Peyer's patch (tissue), 4 donors: ENCODE measurements around the gene PLXNA2. TPM values are rescaled to one million over a fixed set of nuclear protein-coding genes. Genes with fewer than 3 reads are reported as not detected.
A peak's percentile ranks its signal among the peaks of the same experiment; 100 is the strongest.

Experiments used
- DNase-seq, 3 donors: peaks; one replicate each; pipeline ENCODE4 v3.0.0-alpha.2; 2017 to 2019
- H3K27ac ChIP-seq, 4 donors: fragments of 200-600 bp; sonication (generic); one replicate each; pipeline ENCODE4 v1.5.1; 2016 to 2019
- H3K27me3 ChIP-seq, 2 donors: fragments of 200-600 bp; sonication (generic); one replicate each; pipeline ENCODE4 v1.5.1; 2019
- H3K36me3 ChIP-seq, 3 donors: fragments of 200-600 bp; sonication (generic); one replicate each; pipeline ENCODE4 v1.5.1; 2016 to 2019
- H3K4me1 ChIP-seq, 4 donors: fragments of 200-600 bp; sonication (generic); one replicate each; pipeline ENCODE4 v1.5.1; 2016 to 2019
- H3K4me3 ChIP-seq, 4 donors: fragments of 200-600 bp; sonication (generic); 1 replicate in 3 of 4; 2 replicates in 1 of 4; pipeline ENCODE4 v1.5.1; 2016 to 2019; ENCODE audit warnings: mild to moderate bottlenecking in 1 of 4
- H3K9me3 ChIP-seq, 4 donors: fragments of 200-600 bp; sonication (generic); one replicate each; pipeline ENCODE4 v1.5.1; 2016 to 2019; ENCODE audit warnings: mild to moderate bottlenecking in 1 of 4
- POLR2A ChIP-seq, 2 donors: fragments of 450-650 bp; IDR thresholded peaks; one replicate each; pipeline ENCODE4 v1.5.1; 2017; ENCODE audit warnings: antibody characterized with exemption in 2 of 2, mild to moderate bottlenecking in 2 of 2, moderate library complexity in 2 of 2
- total RNA-seq, 4 donors: library from RNA; depleted of rRNA; stranded (reverse); fragments of >200 nt; gene quantifications; one replicate each; pipeline ENCODE4 v1.1.0, GENCODE V29; 2016
- TF ChIP-seq, protein P1 (sequence below), 6 experiments: fragments of 450-650 bp in 4 of 6; fragments of 200-600 bp in 2 of 6; sonication (generic) in 1 of 6; IDR thresholded peaks; one replicate each; pipeline ENCODE4 v1.5.1; 2017 to 2019; ENCODE audit warnings: antibody characterized with exemption in 6 of 6, mild to moderate bottlenecking in 3 of 6, moderate library complexity in 1 of 6

Gene PLXNA2
- total RNA-seq, 4 donors from 2014 or later = 51.5 to 70.2 (median 62.5) TPM

DNA sequence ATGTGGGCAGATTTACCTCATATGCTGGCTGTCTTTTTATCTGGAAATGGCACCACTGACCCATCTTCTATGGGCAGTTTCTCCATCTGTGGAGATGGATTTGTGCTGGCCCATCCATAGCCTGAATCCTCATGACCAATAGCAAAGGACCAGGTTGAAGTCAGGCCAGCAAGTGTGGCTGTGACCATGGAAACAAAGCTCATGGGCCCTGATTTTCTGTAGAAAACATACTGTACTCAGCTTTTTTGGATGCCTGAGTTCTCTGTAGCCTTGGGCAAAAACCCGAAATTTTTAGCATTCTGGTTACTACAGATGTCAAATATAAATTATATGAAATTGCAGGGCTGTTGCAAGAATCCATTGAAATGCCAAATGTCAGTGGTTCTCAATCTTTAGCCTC, 155.0 kb downstream of the PLXNA2 start:
- TF ChIP-seq, protein P1, sequence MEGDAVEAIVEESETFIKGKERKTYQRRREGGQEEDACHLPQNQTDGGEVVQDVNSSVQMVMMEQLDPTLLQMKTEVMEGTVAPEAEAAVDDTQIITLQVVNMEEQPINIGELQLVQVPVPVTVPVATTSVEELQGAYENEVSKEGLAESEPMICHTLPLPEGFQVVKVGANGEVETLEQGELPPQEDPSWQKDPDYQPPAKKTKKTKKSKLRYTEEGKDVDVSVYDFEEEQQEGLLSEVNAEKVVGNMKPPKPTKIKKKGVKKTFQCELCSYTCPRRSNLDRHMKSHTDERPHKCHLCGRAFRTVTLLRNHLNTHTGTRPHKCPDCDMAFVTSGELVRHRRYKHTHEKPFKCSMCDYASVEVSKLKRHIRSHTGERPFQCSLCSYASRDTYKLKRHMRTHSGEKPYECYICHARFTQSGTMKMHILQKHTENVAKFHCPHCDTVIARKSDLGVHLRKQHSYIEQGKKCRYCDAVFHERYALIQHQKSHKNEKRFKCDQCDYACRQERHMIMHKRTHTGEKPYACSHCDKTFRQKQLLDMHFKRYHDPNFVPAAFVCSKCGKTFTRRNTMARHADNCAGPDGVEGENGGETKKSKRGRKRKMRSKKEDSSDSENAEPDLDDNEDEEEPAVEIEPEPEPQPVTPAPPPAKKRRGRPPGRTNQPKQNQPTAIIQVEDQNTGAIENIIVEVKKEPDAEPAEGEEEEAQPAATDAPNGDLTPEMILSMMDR (IDR thresholded peaks at IDR 0.05) = no peak
- TF ChIP-seq POLR2A (IDR thresholded peaks at IDR 0.05) = no peak
- Histone ChIP-seq H3K4me1 (peaks cover 0 to 10% (median 0%) of the 10 kb centered on the region in 4 donors), H3K27ac (no peak overlapping the region), H3K4me3 (no peak overlapping the region), H3K27me3 (no peaks in the 10 kb centered on the region), H3K36me3 (peaks cover 0 to 60% (median 0%) of the 10 kb centered on the region in 3 donors), H3K9me3 (no peaks in the 10 kb centered on the region)
- no peak for DNase-seq

DNA sequence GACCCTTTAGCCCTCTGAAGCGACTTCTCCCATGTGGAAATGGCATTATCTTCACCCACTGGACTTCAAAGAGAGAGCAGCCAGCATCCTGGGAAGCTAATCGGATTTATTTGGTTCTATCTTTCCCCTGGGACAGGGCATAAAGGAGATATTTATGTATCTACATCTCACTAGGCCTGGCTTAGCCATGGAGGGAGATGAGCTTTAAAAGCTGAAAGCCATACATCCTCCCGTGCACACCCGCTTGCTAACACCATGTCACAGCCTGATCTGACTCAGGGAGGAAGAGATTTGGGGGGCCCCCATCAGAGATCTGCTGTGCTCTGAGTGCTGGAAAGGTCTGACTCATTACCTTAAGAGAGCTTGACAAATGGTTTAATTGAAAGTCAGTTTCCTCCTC, 155.9 kb downstream of the PLXNA2 start:
- H3K9me3 ChIP-seq = no peaks in the 10 kb centered on the region
- TF ChIP-seq, protein P1 (IDR thresholded peaks at IDR 0.05) = no peak
- TF ChIP-seq POLR2A (IDR thresholded peaks at IDR 0.05) = no peak
- no peaks in the 10 kb centered on the region for H3K27me3 ChIP-seq
- H3K4me3 ChIP-seq = no peak overlapping the region
- no peak for DNase-seq
- no peak overlapping the region for H3K27ac ChIP-seq
- H3K36me3 ChIP-seq = peaks cover 0 to 55% (median 0%) of the 10 kb centered on the region in 3 donors
- H3K4me1 ChIP-seq = peaks cover 0 to 10% (median 0%) of the 10 kb centered on the region in 4 donors

GRCh38 chr1:208085655-208086515, 158.3 kb downstream of the PLXNA2 start:
- H3K27me3 ChIP-seq = no peaks in the 10 kb centered on the region
- no peak for DNase-seq
- H3K36me3 ChIP-seq = peaks cover 0 to 45% (median 0%) of the 10 kb centered on the region in 3 donors
- peaks cover 0 to 10% (median 0%) of the 10 kb centered on the region in 4 donors for H3K4me1 ChIP-seq
- peak overlapping the region in 1 of 4 donors; percentile 17 for H3K4me3 ChIP-seq
- peak overlapping the region in 2 of 4 donors; percentile 26 to 49 for H3K27ac ChIP-seq
- TF ChIP-seq, protein P1 (IDR thresholded peaks at IDR 0.05) = no peak
- TF ChIP-seq POLR2A (IDR thresholded peaks at IDR 0.05) = no peak
- H3K9me3 ChIP-seq = no peaks in the 10 kb centered on the region

DNA sequence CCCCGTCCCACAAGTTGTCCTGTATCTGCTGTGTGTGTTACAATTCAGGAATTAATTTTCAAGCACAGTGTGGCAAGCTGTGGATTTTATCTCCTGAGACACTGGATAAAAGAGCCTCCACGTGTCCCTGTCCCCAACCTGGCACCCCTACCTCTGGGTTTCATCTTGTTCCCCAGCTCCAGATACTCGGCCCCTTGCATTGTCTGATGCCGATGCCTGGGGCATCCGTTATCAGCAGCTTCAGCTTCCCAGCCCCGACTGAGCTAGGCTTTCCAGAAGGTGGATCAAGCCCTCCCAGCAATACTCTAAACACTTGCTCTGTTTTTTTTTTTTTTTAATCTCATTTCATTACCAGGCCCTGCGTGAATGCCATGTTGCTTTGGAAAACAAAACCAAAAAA, 159.4 kb downstream of the PLXNA2 start:
- TF ChIP-seq POLR2A (IDR thresholded peaks at IDR 0.05) = no peak
- TF ChIP-seq, protein P1 (IDR thresholded peaks at IDR 0.05) = no peak
- H3K4me1 ChIP-seq = peaks cover 0 to 10% (median 0%) of the 10 kb centered on the region in 4 donors
- no peak overlapping the region for H3K4me3 ChIP-seq
- no peaks in the 10 kb centered on the region for H3K9me3 ChIP-seq
- H3K27me3 ChIP-seq = no peaks in the 10 kb centered on the region
- no peak overlapping the region for H3K27ac ChIP-seq
- peaks cover 0 to 38% (median 0%) of the 10 kb centered on the region in 3 donors for H3K36me3 ChIP-seq
- DNase-seq = no peak

DNA sequence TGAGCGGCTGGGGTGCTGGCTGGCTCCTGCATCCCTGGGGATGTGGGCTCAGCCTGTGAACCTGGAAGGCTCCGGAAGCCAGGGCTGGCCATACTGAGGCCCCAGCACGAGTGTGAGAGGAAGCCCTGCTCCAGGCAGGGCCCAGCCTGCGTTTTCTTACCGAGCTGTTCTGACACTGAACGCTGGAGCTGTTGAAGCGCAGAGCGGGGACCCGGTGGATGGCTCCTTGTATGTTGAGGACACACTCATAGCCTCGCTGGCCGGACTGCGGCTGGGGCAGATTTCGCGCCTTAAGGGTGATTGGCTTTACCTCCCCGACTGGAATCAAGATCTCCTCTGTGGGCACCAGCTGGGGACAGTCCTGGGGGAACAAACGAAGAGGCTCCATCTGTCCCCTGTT, 160.0 kb downstream of the PLXNA2 start:
- DNase-seq = no peak
- no peaks in the 10 kb centered on the region for H3K27me3 ChIP-seq
- H3K4me3 ChIP-seq = no peak overlapping the region
- TF ChIP-seq, protein P1 (IDR thresholded peaks at IDR 0.05) = no peak
- no peak for TF ChIP-seq POLR2A (IDR thresholded peaks at IDR 0.05)
- no peaks in the 10 kb centered on the region for H3K9me3 ChIP-seq
- peaks cover 0 to 41% (median 0%) of the 10 kb centered on the region in 3 donors for H3K36me3 ChIP-seq
- H3K4me1 ChIP-seq = peaks cover 0 to 10% (median 0%) of the 10 kb centered on the region in 4 donors
- H3K27ac ChIP-seq = no peak overlapping the region
